H1 (cell line): Measurements from ENCODE around the gene THPO. TPM values are rescaled to one million over a fixed set of nuclear protein-coding genes. Genes with fewer than 3 reads are reported as not detected.

Source experiments
- BACH1 ChIP-seq: IDR thresholded peaks from 2 replicates; pipeline ENCODE4 v1.6.1; 2012; ENCODE audit warnings: low read length, improper control_type of control experiment
- POLR2AphosphoS5 ChIP-seq: IDR thresholded peaks from 2 replicates; pipeline ENCODE4 v1.6.1; 2011; ENCODE audit warnings: low read depth, low read length
- RNF2 ChIP-seq: fragments of 200-900, 300-1000 bp; sonication (generic); IDR thresholded peaks from 2 replicates; pipeline ENCODE4 v1.7.1; 2016; ENCODE audit warnings: borderline replicate concordance, low read depth, mild to moderate bottlenecking, antibody characterized with exemption, low read length; ENCODE audit not compliant: poor library complexity, severe bottlenecking; ENCODE audit errors: missing control alignments
- polyA plus RNA-seq, 7 experiments: library from polyadenylated mRNA; depleted of rRNA in 3 of 7; stranded (reverse) in 5 of 7; unstranded in 2 of 7; fragments of >200 nt in 5 of 7; fragments of 200-250 nt in 2 of 7; gene quantifications; 1 replicate in 5 of 7; 2 replicates in 1 of 7; 4 replicates in 1 of 7; pipeline versions ENCODE4 v1.2.1 to v1.2.3, GENCODE V29; 2011 to 2013; ENCODE audit warnings: missing spikeins in 2 of 7, mixed read lengths in 2 of 7
- total RNA-seq: library from RNA; stranded (reverse); fragmentation: NEBNext Ultra II Directional; extraction: Animal tissue kit (Norgen Biotek cat#: 25700); gene quantifications from 2 replicates; pipeline ENCODE4 v1.2.1, GENCODE V29; 2021

The THPO gene
- total and polyA plus RNA-seq, 2 of the 8 experiments (the other 6 are each of a cell fraction or from before 2014, with no cell fraction given): 0.82 to 1.2 TPM

- TF ChIP-seq POLR2AphosphoS5 (no peak), BACH1 (no peak), RNF2 (no peak)
Observed at GRCh38 chr3:184386047-184386806, 8.2 kb upstream of the THPO start (continued).
